Measurements from ENCODE around the gene UST. TPM values are rescaled to one million over a fixed set of nuclear protein-coding genes. Genes with fewer than 3 reads are reported as not detected.
"Not testable (repeated sequence)": the region's sequence is repeated elsewhere in the genome, so short reads cannot be mapped to it uniquely, and the experiment has no call there.

The UST gene
- total RNA-seq, 5 donors from 2014 or later (not counting 1 experiment from before 2014, with no cell fraction given): 1.9 to 5.3 (median 3.0) TPM

DNA sequence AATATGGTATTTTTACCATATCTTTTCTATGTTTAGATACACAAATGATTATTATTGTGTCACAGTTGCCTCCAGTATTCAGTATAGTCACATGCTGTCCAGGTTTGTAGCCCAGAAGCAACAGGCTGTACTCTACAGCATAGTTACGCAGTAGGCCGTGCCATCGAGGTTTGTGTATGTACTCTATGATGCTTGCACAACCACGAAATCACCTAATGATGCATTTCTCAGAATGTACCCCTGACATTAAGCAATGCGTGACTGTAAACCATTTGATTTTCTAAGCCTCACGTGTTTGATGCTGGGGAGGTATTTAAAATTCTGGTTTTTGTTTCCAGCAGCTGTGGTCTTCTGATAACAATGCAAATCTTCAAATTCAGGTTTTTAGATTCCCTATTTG is 207.6 kb downstream of the UST start:
- no peak for ATAC-seq (replicated peaks in 1 of 4)
- H3K4me3 ChIP-seq (ENCODE audit: control insufficient read depth in 1 of 2, extremely low read depth in 1 of 2, low read length in 1 of 2): no peak overlapping the region
- no peaks in the 10 kb centered on the region for H3K4me1 ChIP-seq (ENCODE audit: control insufficient read depth in 1 of 2, extremely low read depth in 1 of 2, insufficient read depth in 2 of 2, low read length in 2 of 2)
- Mint-ChIP-seq H3K27ac (no peak overlapping the region), H3K4me1 (no peaks in the 10 kb centered on the region), H3K27me3 (peaks cover 5% of the 10 kb centered on the region in 2 donors), H3K36me3 (peaks cover 9% of the 10 kb centered on the region), H3K4me3 (no peak overlapping the region), H3K9me3 (no peaks in the 10 kb centered on the region)
- no peaks in the 10 kb centered on the region for H3K9me3 ChIP-seq
- 86% methylated on average over 3 of the region's 6 CpGs for WGBS (ENCODE audit: insufficient coverage)
- H3K27me3 ChIP-seq (replicated peaks in 1 of 2; ENCODE audit: control insufficient read depth in 2 of 2, extremely low read depth in 1 of 2, insufficient read depth in 2 of 2, low read length in 1 of 2): peaks cover 0 to 2% of the 10 kb centered on the region in 2 experiments
- H3K27ac ChIP-seq (ENCODE audit: low read length): no peak overlapping the region
- no peaks in the 10 kb centered on the region for H3K36me3 ChIP-seq (ENCODE audit: control insufficient read depth in 2 of 2, extremely low read depth in 1 of 2, insufficient read depth in 1 of 2, low read length in 1 of 2)
- DNase-seq: no peak
- ChIA-PET POLR2A (no interaction called here), CTCF (no interaction called here)

DNA sequence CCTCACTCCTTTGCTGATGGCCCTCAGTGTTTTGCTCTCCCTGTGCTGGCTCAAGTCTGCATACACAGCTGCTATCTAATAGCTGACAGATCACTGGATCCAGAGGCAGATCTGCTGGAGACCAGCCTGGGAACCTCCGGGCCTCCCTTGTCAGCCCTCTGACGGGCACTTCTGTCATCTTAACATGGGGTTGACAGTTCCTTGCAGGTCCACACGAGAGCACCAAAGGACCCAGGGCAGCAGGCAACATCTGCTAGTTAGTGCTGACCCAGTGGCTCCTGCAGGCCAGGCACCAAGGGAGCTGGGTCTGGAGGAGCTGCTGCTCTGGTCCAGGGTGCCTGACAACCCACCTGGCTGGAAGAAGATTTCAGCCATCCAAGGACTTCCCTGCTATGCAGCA is 208.1 kb downstream of the UST start:
- H3K4me3 Mint-ChIP-seq: no peak overlapping the region
- H3K27ac Mint-ChIP-seq: no peak overlapping the region
- H3K27me3 Mint-ChIP-seq: peaks cover 5% of the 10 kb centered on the region in 2 donors
- H3K36me3 ChIP-seq (ENCODE audit: control insufficient read depth in 2 of 2, extremely low read depth in 1 of 2, insufficient read depth in 1 of 2, low read length in 1 of 2): no peaks in the 10 kb centered on the region
- 92% methylated on average over 3 of the region's 3 CpGs for WGBS (ENCODE audit: insufficient coverage)
- CTCF ChIA-PET: no interaction called here
- H3K27me3 ChIP-seq (replicated peaks in 1 of 2; ENCODE audit: control insufficient read depth in 2 of 2, extremely low read depth in 1 of 2, insufficient read depth in 2 of 2, low read length in 1 of 2): peaks cover 0 to under 1% of the 10 kb centered on the region in 2 experiments
- no peaks in the 10 kb centered on the region for H3K4me1 ChIP-seq (ENCODE audit: control insufficient read depth in 1 of 2, extremely low read depth in 1 of 2, insufficient read depth in 2 of 2, low read length in 2 of 2)
- no peak overlapping the region for H3K27ac ChIP-seq (ENCODE audit: low read length)
- H3K36me3 Mint-ChIP-seq: peaks cover 9% of the 10 kb centered on the region
- no peak for ATAC-seq (replicated peaks in 1 of 4)
- POLR2A ChIA-PET: no interaction called here
- H3K9me3 ChIP-seq: no peaks in the 10 kb centered on the region
- no peak overlapping the region for H3K4me3 ChIP-seq (ENCODE audit: control insufficient read depth in 1 of 2, extremely low read depth in 1 of 2, low read length in 1 of 2)
- no peak for DNase-seq
- H3K9me3 Mint-ChIP-seq: no peaks in the 10 kb centered on the region
- no peaks in the 10 kb centered on the region for H3K4me1 Mint-ChIP-seq

DNA sequence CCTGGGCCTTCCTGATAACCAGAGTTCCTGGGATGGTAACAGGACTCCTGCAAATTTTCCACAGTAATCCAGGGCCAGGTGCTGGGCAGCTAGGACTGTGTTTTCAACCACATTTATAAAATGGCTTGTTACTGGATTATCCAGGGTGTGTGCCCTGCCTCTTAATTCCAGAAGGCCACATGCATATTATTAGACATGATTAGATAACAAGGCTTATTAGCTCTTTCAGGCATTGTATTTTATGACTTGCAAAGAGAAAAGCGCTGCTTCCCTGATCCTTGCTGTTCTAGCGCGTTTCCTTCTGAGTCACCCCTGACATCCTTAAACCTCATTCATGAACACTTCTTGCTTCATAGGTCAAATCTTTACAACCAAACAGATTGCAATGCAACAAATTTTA is 208.6 kb downstream of the UST start:
- H3K4me1 Mint-ChIP-seq: no peaks in the 10 kb centered on the region
- Histone ChIP-seq H3K4me1 (ENCODE audit: control insufficient read depth in 1 of 2, extremely low read depth in 1 of 2, insufficient read depth in 2 of 2, low read length in 2 of 2) (no peaks in the 10 kb centered on the region), H3K4me3 (ENCODE audit: control insufficient read depth in 1 of 2, extremely low read depth in 1 of 2, low read length in 1 of 2) (no peak overlapping the region), H3K36me3 (ENCODE audit: control insufficient read depth in 2 of 2, extremely low read depth in 1 of 2, insufficient read depth in 1 of 2, low read length in 1 of 2) (no peaks in the 10 kb centered on the region), H3K27me3 (replicated peaks in 1 of 2; ENCODE audit: control insufficient read depth in 2 of 2, extremely low read depth in 1 of 2, insufficient read depth in 2 of 2, low read length in 1 of 2) (no peaks in the 10 kb centered on the region), H3K9me3 (no peaks in the 10 kb centered on the region), H3K27ac (ENCODE audit: low read length) (no peak overlapping the region)
- ChIA-PET POLR2A (no interaction called here), CTCF (no interaction called here)
- H3K36me3 Mint-ChIP-seq: peaks cover 9% of the 10 kb centered on the region
- ATAC-seq (replicated peaks in 1 of 4) (no peak), DNase-seq (no peak)
- no peak overlapping the region for H3K27ac Mint-ChIP-seq
- H3K27me3 Mint-ChIP-seq: peaks cover 2 to 3% of the 10 kb centered on the region in 2 donors
- no peaks in the 10 kb centered on the region for H3K9me3 Mint-ChIP-seq
- 100% methylated on average over 3 of the region's 3 CpGs for WGBS (ENCODE audit: insufficient coverage)
- no peak overlapping the region for H3K4me3 Mint-ChIP-seq

- H3K27me3 ChIP-seq (replicated peaks in 1 of 2; ENCODE audit: control insufficient read depth in 2 of 2, extremely low read depth in 1 of 2, insufficient read depth in 2 of 2, low read length in 1 of 2); H3K36me3 Mint-ChIP-seq; H3K9me3 ChIP-seq; CTCF ChIA-PET; ATAC-seq (replicated peaks in 1 of 4); H3K4me1 ChIP-seq (ENCODE audit: control insufficient read depth in 1 of 2, extremely low read depth in 1 of 2, insufficient read depth in 2 of 2, low read length in 2 of 2); H3K27me3 Mint-ChIP-seq; H3K27ac ChIP-seq (ENCODE audit: low read length); H3K27ac Mint-ChIP-seq; H3K9me3 Mint-ChIP-seq; H3K4me3 ChIP-seq (ENCODE audit: control insufficient read depth in 1 of 2, extremely low read depth in 1 of 2, low read length in 1 of 2); H3K4me1 Mint-ChIP-seq; H3K4me3 Mint-ChIP-seq; DNase-seq; H3K36me3 ChIP-seq (ENCODE audit: control insufficient read depth in 2 of 2, extremely low read depth in 1 of 2, insufficient read depth in 1 of 2, low read length in 1 of 2); POLR2A ChIA-PET: not testable (repeated sequence)
- WGBS (ENCODE audit: insufficient coverage): 80% methylated on average over 1 of the region's 7 CpGs
These were observed 209.3 kb downstream of the UST start for GRCh38 chr6:148956163-148956562.

DNA sequence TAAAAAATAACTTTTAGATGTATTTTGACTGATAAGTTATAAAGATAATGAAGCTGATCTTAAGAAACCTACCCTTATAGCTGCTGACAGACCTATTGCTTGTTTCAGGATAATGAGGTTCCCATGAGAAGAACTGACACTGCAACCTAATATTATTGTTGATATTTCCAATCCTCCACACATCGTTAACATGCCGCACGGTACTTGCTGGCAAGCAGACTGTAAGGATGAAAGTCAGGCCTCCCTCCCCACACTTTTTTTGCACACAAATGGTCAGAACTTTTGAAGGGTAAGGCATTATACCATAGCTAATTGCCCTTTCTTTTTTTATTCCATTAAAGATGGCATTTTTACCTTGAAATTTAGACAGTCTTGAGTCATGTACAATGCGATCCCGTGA is 210.9 kb downstream of the UST start:
- H3K27me3 ChIP-seq (replicated peaks in 1 of 2; ENCODE audit: control insufficient read depth in 2 of 2, extremely low read depth in 1 of 2, insufficient read depth in 2 of 2, low read length in 1 of 2): no peaks in the 10 kb centered on the region
- H3K9me3 ChIP-seq: no peaks in the 10 kb centered on the region
- ChIA-PET CTCF (no interaction called here), POLR2A (interaction anchor here in 1 of 2 donors (0.6 kb wide), 1 partner anchor 40 kb away, joined by 4 read pairs; no protein-coding TSS in a partner anchor)
- no peaks in the 10 kb centered on the region for H3K27me3 Mint-ChIP-seq
- no peak for DNase-seq
- H3K27ac Mint-ChIP-seq: no peak overlapping the region
- H3K27ac ChIP-seq (ENCODE audit: low read length): no peak overlapping the region
- no peaks in the 10 kb centered on the region for H3K36me3 ChIP-seq (ENCODE audit: control insufficient read depth in 2 of 2, extremely low read depth in 1 of 2, insufficient read depth in 1 of 2, low read length in 1 of 2)
- no peak for ATAC-seq (replicated peaks in 1 of 4)
- no peak overlapping the region for H3K4me3 ChIP-seq (ENCODE audit: control insufficient read depth in 1 of 2, extremely low read depth in 1 of 2, low read length in 1 of 2)
- no peaks in the 10 kb centered on the region for H3K4me1 ChIP-seq (ENCODE audit: control insufficient read depth in 1 of 2, extremely low read depth in 1 of 2, insufficient read depth in 2 of 2, low read length in 2 of 2)
- no peak overlapping the region for H3K4me3 Mint-ChIP-seq
- no peaks in the 10 kb centered on the region for H3K4me1 Mint-ChIP-seq
- peaks cover 9% of the 10 kb centered on the region for H3K36me3 Mint-ChIP-seq
- WGBS (ENCODE audit: insufficient coverage): no CpG with 5 or more reads among the region's 5 CpGs
- no peaks in the 10 kb centered on the region for H3K9me3 Mint-ChIP-seq

DNA sequence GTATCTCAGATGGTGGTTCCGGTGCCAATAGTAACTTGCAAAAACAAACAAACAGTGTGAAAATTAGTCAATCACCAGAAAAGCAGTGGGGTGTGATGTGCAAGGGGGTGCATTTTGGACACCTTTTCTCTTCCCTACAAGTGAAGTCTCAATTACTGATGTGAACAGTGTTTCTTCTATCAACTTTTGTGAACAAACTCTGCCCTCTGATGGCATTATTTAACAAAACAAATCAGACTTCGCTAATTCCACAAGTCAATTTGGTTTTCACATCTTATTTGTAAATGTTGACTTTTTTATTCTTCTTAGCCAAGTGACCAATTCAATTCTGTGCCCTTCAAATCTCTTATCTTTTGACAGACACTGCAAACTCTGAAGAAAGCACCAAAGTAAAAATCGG is 212.2 kb downstream of the UST start:
- Mint-ChIP-seq H3K9me3 (no peaks in the 10 kb centered on the region), H3K27ac (no peak overlapping the region), H3K4me3 (no peak overlapping the region), H3K4me1 (no peaks in the 10 kb centered on the region), H3K36me3 (peaks cover 9% of the 10 kb centered on the region), H3K27me3 (no peaks in the 10 kb centered on the region)
- no peak for ATAC-seq (replicated peaks in 1 of 4)
- Histone ChIP-seq H3K27ac (ENCODE audit: low read length) (no peak overlapping the region), H3K4me1 (ENCODE audit: control insufficient read depth in 1 of 2, extremely low read depth in 1 of 2, insufficient read depth in 2 of 2, low read length in 2 of 2) (no peaks in the 10 kb centered on the region), H3K4me3 (ENCODE audit: control insufficient read depth in 1 of 2, extremely low read depth in 1 of 2, low read length in 1 of 2) (no peak overlapping the region), H3K9me3 (no peaks in the 10 kb centered on the region), H3K27me3 (replicated peaks in 1 of 2; ENCODE audit: control insufficient read depth in 2 of 2, extremely low read depth in 1 of 2, insufficient read depth in 2 of 2, low read length in 1 of 2) (no peaks in the 10 kb centered on the region), H3K36me3 (ENCODE audit: control insufficient read depth in 2 of 2, extremely low read depth in 1 of 2, insufficient read depth in 1 of 2, low read length in 1 of 2) (peaks cover 0 to 2% of the 10 kb centered on the region in 2 donors)
- POLR2A ChIA-PET: no interaction called here
- CTCF ChIA-PET: no interaction called here
- DNase-seq: no peak
- WGBS (ENCODE audit: insufficient coverage): 100% methylated on average over 1 of the region's 3 CpGs

GRCh38 chr6:148959501-148959900 is 212.7 kb downstream of the UST start:
- Histone ChIP-seq H3K4me3 (ENCODE audit: control insufficient read depth in 1 of 2, extremely low read depth in 1 of 2, low read length in 1 of 2) (no peak overlapping the region), H3K9me3 (no peaks in the 10 kb centered on the region), H3K27me3 (replicated peaks in 1 of 2; ENCODE audit: control insufficient read depth in 2 of 2, extremely low read depth in 1 of 2, insufficient read depth in 2 of 2, low read length in 1 of 2) (no peaks in the 10 kb centered on the region), H3K27ac (ENCODE audit: low read length) (no peak overlapping the region), H3K36me3 (ENCODE audit: control insufficient read depth in 2 of 2, extremely low read depth in 1 of 2, insufficient read depth in 1 of 2, low read length in 1 of 2) (peaks cover 0 to 3% of the 10 kb centered on the region in 2 donors), H3K4me1 (ENCODE audit: control insufficient read depth in 1 of 2, extremely low read depth in 1 of 2, insufficient read depth in 2 of 2, low read length in 2 of 2) (no peaks in the 10 kb centered on the region)
- ChIA-PET POLR2A (no interaction called here), CTCF (no interaction called here)
- Mint-ChIP-seq H3K9me3 (no peaks in the 10 kb centered on the region), H3K36me3 (peaks cover 9% of the 10 kb centered on the region), H3K27me3 (no peaks in the 10 kb centered on the region), H3K4me3 (no peak overlapping the region), H3K4me1 (no peaks in the 10 kb centered on the region), H3K27ac (no peak overlapping the region)
- no CpG with 5 or more reads among the region's 4 CpGs for WGBS (ENCODE audit: insufficient coverage)
- no peak for ATAC-seq (replicated peaks in 1 of 4)
- no peak for DNase-seq

All from T-cell (primary cell).